SU-DHL-6 (cell line): ENCODE measurements around the gene WFIKKN1.

Source experiments
- CTCF ChIP-seq: fragments of 200-600 bp; sonication (generic); IDR thresholded peaks from one replicate; pipeline ENCODE4 v1.5.1; 2017; ENCODE audit warnings: antibody characterized with exemption, mild to moderate bottlenecking, low read length, moderate library complexity; ENCODE audit not compliant: insufficient read depth, poor library complexity, severe bottlenecking
- EZH2phosphoT487 ChIP-seq: fragments of 200-600 bp; sonication (generic), shearing (Covaris generic); conservative IDR thresholded peaks from 2 replicates; pipeline ENCODE4 v1.6.1; 2018; ENCODE audit warnings: mild to moderate bottlenecking, antibody characterized with exemption, low read length, moderate library complexity, mixed read lengths

GRCh38 chr16:590188-590814 lies 40.5 kb upstream of the WFIKKN1 start:
- TF ChIP-seq CTCF (no peak), EZH2phosphoT487 (no peak)
